GM21381 (cell line): ENCODE measurements around the gene FHL3.

ENCODE experiments used
- ATAC-seq: cut with Tn5 transposase; IDR thresholded peaks from one replicate; pipeline ENCODE4 v1.9.1; 2021; ENCODE audit warnings: mild to moderate bottlenecking, moderate library complexity; ENCODE audit not compliant: unreplicated experiment

Gene FHL3

GRCh38 chr1:38005195-38006007, at the start of gene FHL3:
FHL3 (minus strand) TSS chr1:38005514; CDS start chr1:37999412, 6,102 bp downstream.
- ATAC-seq = no peak

GRCh38 chr1:38053416-38054091, 48.2 kb upstream of the FHL3 start:
- no peak for ATAC-seq

- ATAC-seq = peak; percentile 64
These were observed 47.6 kb upstream of the FHL3 start for GRCh38 chr1:38052750-38053415.

- no peak for ATAC-seq
These were observed 45.8 kb upstream of the FHL3 start for GRCh38 chr1:38051079-38051543.

- ATAC-seq = no peak
These were observed 45.2 kb upstream of the FHL3 start for GRCh38 chr1:38050397-38051078.

GRCh38 chr1:38047603-38048141, 42.4 kb upstream of the FHL3 start:
- no peak for ATAC-seq

- peak; percentile 64 for ATAC-seq
These were observed 41.7 kb upstream of the FHL3 start for GRCh38 chr1:38046884-38047602.

- peak; percentile 16 for ATAC-seq
These were observed 41.1 kb upstream of the FHL3 start, which contains the start of gene POU3F1 for GRCh38 chr1:38046333-38046883. POU3F1 (minus strand) TSS chr1:38046793; CDS start chr1:38046743, 50 bp downstream.

GRCh38 chr1:38045401-38046332, 40.4 kb upstream of the FHL3 start:
- ATAC-seq = no peak

GRCh38 chr1:38044221-38045215, 39.2 kb upstream of the FHL3 start:
- ATAC-seq = no peak

GRCh38 chr1:38043036-38043747, 37.9 kb upstream of the FHL3 start:
- no peak for ATAC-seq

GRCh38 chr1:38041936-38042834, 36.9 kb upstream of the FHL3 start:
- ATAC-seq = no peak

- no peak for ATAC-seq
These were observed 34.2 kb upstream of the FHL3 start for GRCh38 chr1:38039331-38040088.

GRCh38 chr1:38038861-38039260, 33.5 kb upstream of the FHL3 start:
- ATAC-seq = no peak
